Ishikawa (cell line): Measurements from ENCODE around the gene CROCC2.

Source experiments
- CEBPB ChIP-seq: IDR thresholded peaks from 2 replicates; pipeline ENCODE4 v1.6.1; 2012
- EGR1 ChIP-seq: IDR thresholded peaks from 2 replicates; pipeline ENCODE4 v1.6.1; 2012
- MAX ChIP-seq: IDR thresholded peaks from 2 replicates; pipeline ENCODE4 v1.6.1; 2012
- NFIC ChIP-seq: IDR thresholded peaks from 2 replicates; pipeline ENCODE4 v1.6.1; 2012
- RAD21 ChIP-seq: IDR thresholded peaks from 2 replicates; pipeline ENCODE4 v1.6.1; 2012; ENCODE audit warnings: low read depth
- REST ChIP-seq: IDR thresholded peaks from 2 replicates; pipeline ENCODE4 v1.6.1; 2012; ENCODE audit warnings: low read depth, mild to moderate bottlenecking
- TAF1 ChIP-seq: IDR thresholded peaks from 2 replicates; pipeline ENCODE4 v1.6.1; 2012; ENCODE audit warnings: low read depth, mild to moderate bottlenecking
- TCF12 ChIP-seq: IDR thresholded peaks from 2 replicates; pipeline ENCODE4 v1.6.1; 2012; ENCODE audit warnings: low read depth
- TEAD4 ChIP-seq: IDR thresholded peaks from 2 replicates; pipeline ENCODE4 v1.6.1; 2012
- USF1 ChIP-seq: IDR thresholded peaks from 2 replicates; pipeline ENCODE4 v1.6.1; 2012

GRCh38 chr2:240878341-240878936, 27.7 kb upstream of the CROCC2 start:
- TF ChIP-seq RAD21 (no peak), USF1 (no peak), EGR1 (no peak), CEBPB (no peak), TCF12 (no peak), REST (no peak), MAX (no peak), TEAD4 (no peak), TAF1 (no peak), NFIC (no peak)
